ENCODE results near the gene ERAL1.
"Not testable (repeated sequence)": the region's sequence is repeated elsewhere in the genome, so short reads cannot be mapped to it uniquely, and the experiment has no call there.

ERAL1 gene

GRCh38 chr17:28867276-28867675 lies 12.5 kb downstream of the ERAL1 start:
- TF ChIP-seq CTCF (IDR thresholded peaks at IDR 0.05; ENCODE audit: low read length, missing control alignments), result no peak
- no peak for DNase-seq (ENCODE audit: low read depth)
- no peak overlapping the region for H3K4me3 ChIP-seq (replicated peaks; ENCODE audit: low read depth, low read length)

- DNase-seq (ENCODE audit: low read depth), result no peak
- H3K4me3 ChIP-seq (replicated peaks; ENCODE audit: low read depth, low read length), result no peak overlapping the region
- TF ChIP-seq CTCF (IDR thresholded peaks at IDR 0.05; ENCODE audit: low read length, missing control alignments), result no peak
Measured at GRCh38 chr17:28871056-28871579, 16.3 kb downstream of the ERAL1 start.

- no peak for TF ChIP-seq CTCF (IDR thresholded peaks at IDR 0.05; ENCODE audit: low read length, missing control alignments)
- H3K4me3 ChIP-seq (replicated peaks; ENCODE audit: low read depth, low read length), result no peak overlapping the region
- DNase-seq (ENCODE audit: low read depth), result no peak
Measured at GRCh38 chr17:28873839-28874238, 19.0 kb downstream of the ERAL1 start.

- no peak for DNase-seq (ENCODE audit: low read depth)
- TF ChIP-seq CTCF (IDR thresholded peaks at IDR 0.05; ENCODE audit: low read length, missing control alignments), result no peak
- H3K4me3 ChIP-seq (replicated peaks; ENCODE audit: low read depth, low read length), result no peak overlapping the region
Measured at GRCh38 chr17:28874750-28875149, 19.9 kb downstream of the ERAL1 start.

GRCh38 chr17:28875848-28876550 lies 21.2 kb downstream of the ERAL1 start:
- DNase-seq (ENCODE audit: low read depth), result no peak
- TF ChIP-seq CTCF (IDR thresholded peaks at IDR 0.05; ENCODE audit: low read length, missing control alignments), result no peak
- no peak overlapping the region for H3K4me3 ChIP-seq (replicated peaks; ENCODE audit: low read depth, low read length)

GRCh38 chr17:28877150-28877711 lies 22.4 kb downstream of the ERAL1 start:
- not testable (repeated sequence) for DNase-seq (ENCODE audit: low read depth)

GRCh38 chr17:28878158-28878910 lies 23.5 kb downstream of the ERAL1 start:
- H3K4me3 ChIP-seq (replicated peaks; ENCODE audit: low read depth, low read length), result no peak overlapping the region
- no peak for TF ChIP-seq CTCF (IDR thresholded peaks at IDR 0.05; ENCODE audit: low read length, missing control alignments)
- no peak for DNase-seq (ENCODE audit: low read depth)

More at GRCh38 chr17:28877150-28877711, 22.4 kb downstream of the ERAL1 start:
- not testable (repeated sequence) for H3K4me3 ChIP-seq (replicated peaks; ENCODE audit: low read depth, low read length)

Data from fibroblast of pulmonary artery (primary cell).